ENCODE results near the gene NACA. TPM values are rescaled to one million over a fixed set of nuclear protein-coding genes. Genes with fewer than 3 reads are reported as not detected.
"Not testable (repeated sequence)": the region's sequence is repeated elsewhere in the genome, so short reads cannot be mapped to it uniquely, and the experiment has no call there.

NACA gene
- total RNA-seq, 1 experiment from 2014 or later = 896 TPM

- no peak overlapping the region for H2AFZ ChIP-seq (ENCODE audit: low read depth, low read length, poor library complexity, severe bottlenecking)
- no peak overlapping the region for H3K9ac ChIP-seq (ENCODE audit: low read length)
- intact Hi-C loops (cut with micrococcal nuclease) = no loop called here
- ChIA-PET RAD21 (ENCODE audit: low non-redundant PET in 1 of 2, low total read pairs in 2 of 2, uncharacterized antibody in 2 of 2, unreplicated experiment in 2 of 2) (interaction anchor here (0.6 to 0.7 kb wide), 2 partner anchors 24 to 947 kb away, joined by 3 read pairs; no protein-coding TSS in a partner anchor), POLR2A (interaction anchor here (1.0 to 1.7 kb wide), 4 partner anchors 9 to 22 kb away, joined by 3 to 7 read pairs (median 4); partner anchors contain the start of genes NACA and PTGES3), CTCF (interaction anchor here (0.7 to 1.7 kb wide), 3 partner anchors 21 to 292 kb away, joined by 3 read pairs; no protein-coding TSS in a partner anchor)
- no peaks in the 10 kb centered on the region for H3K9me2 ChIP-seq (ENCODE audit: insufficient read depth)
- H3K27me3 ChIP-seq (ENCODE audit: insufficient read depth, low read length) = no peaks in the 10 kb centered on the region
- no peak overlapping the region for H3K4me3 ChIP-seq (replicated peaks in 1 of 2; ENCODE audit: low read depth in 1 of 2, low read length in 2 of 2)
- H3K9me3 ChIP-seq (ENCODE audit: control insufficient read depth in 1 of 2, insufficient read depth in 1 of 2, low read depth in 1 of 2, low read length in 2 of 2) = no peaks in the 10 kb centered on the region
- no peak for TF ChIP-seq REST (IDR thresholded peaks at IDR 0.05; ENCODE audit: low read depth)
- H3K36me3 ChIP-seq (ENCODE audit: control insufficient read depth in 1 of 2, insufficient read depth in 2 of 2, low read length in 2 of 2) = peaks cover 31% of the 10 kb centered on the region in 2 experiments
- no peaks in the 10 kb centered on the region for H3K4me1 ChIP-seq (ENCODE audit: control insufficient read depth in 1 of 2, insufficient read depth in 2 of 2, low read length in 2 of 2)
- no peak for DNase-seq (ENCODE audit: low read depth, low spot score)
- H3K27ac ChIP-seq (ENCODE audit: low read depth, low read length) = no peak overlapping the region
- H4K20me1 ChIP-seq (ENCODE audit: insufficient read depth) = peaks cover 16% of the 10 kb centered on the region; the same call in 1 of the 2 replicates
- no peak overlapping the region for H3K4me2 ChIP-seq (ENCODE audit: low read length)
- no peak for ATAC-seq
- H3K79me2 ChIP-seq (ENCODE audit: insufficient read depth, low read length) = peaks cover 16% of the 10 kb centered on the region
- no TSS peak for BruUV-seq (replicated peaks)
Observed at GRCh38 chr12:56709759-56710376, 15.2 kb downstream of the NACA start.

GRCh38 chr12:56704522-56704921 lies 20.6 kb downstream of the NACA start:
- intact Hi-C loops (cut with micrococcal nuclease); H3K4me2 ChIP-seq (ENCODE audit: low read length); H2AFZ ChIP-seq (ENCODE audit: low read depth, low read length, poor library complexity, severe bottlenecking); H3K4me3 ChIP-seq (replicated peaks in 1 of 2; ENCODE audit: low read depth in 1 of 2, low read length in 2 of 2); H3K79me2 ChIP-seq (ENCODE audit: insufficient read depth, low read length); POLR2A ChIA-PET; H3K9me2 ChIP-seq (ENCODE audit: insufficient read depth); H3K27ac ChIP-seq (ENCODE audit: low read depth, low read length); H3K9ac ChIP-seq (ENCODE audit: low read length); H3K36me3 ChIP-seq (ENCODE audit: control insufficient read depth in 1 of 2, insufficient read depth in 2 of 2, low read length in 2 of 2); RAD21 ChIA-PET (ENCODE audit: low non-redundant PET in 1 of 2, low total read pairs in 2 of 2, uncharacterized antibody in 2 of 2, unreplicated experiment in 2 of 2); DNase-seq (ENCODE audit: low read depth, low spot score); H3K9me3 ChIP-seq (ENCODE audit: control insufficient read depth in 1 of 2, insufficient read depth in 1 of 2, low read depth in 1 of 2, low read length in 2 of 2); BruUV-seq (replicated peaks); H4K20me1 ChIP-seq (ENCODE audit: insufficient read depth); ATAC-seq; H3K4me1 ChIP-seq (ENCODE audit: control insufficient read depth in 1 of 2, insufficient read depth in 2 of 2, low read length in 2 of 2); H3K27me3 ChIP-seq (ENCODE audit: insufficient read depth, low read length): not testable (repeated sequence)
- CTCF ChIA-PET = interaction anchor here (0.7 kb wide), 1 partner anchor 48 kb away, joined by 3 read pairs; no protein-coding TSS in a partner anchor

Measured in HCT116 (cell line).